ENCODE measurements around the gene EXOC6B. TPM values are rescaled to one million over a fixed set of nuclear protein-coding genes. Genes with fewer than 3 reads are reported as not detected.

The EXOC6B gene
- total RNA-seq, 3 donors from 2014 or later = 32.2 to 49.2 (median 37.0) TPM

GRCh38 chr2:72134408-72134996 is 691.3 kb downstream of the EXOC6B start:
- Histone ChIP-seq H3K27ac (no peak overlapping the region), H3K9me3 (no peaks in the 10 kb centered on the region), H3K27me3 (no peaks in the 10 kb centered on the region), H3K36me3 (no peaks in the 10 kb centered on the region), H3K4me3 (no peak overlapping the region), H3K4me1 (no peaks in the 10 kb centered on the region)
- DNase-seq (ENCODE audit: low spot score in 2 of 2) = no peak
- no peak for TF ChIP-seq CTCF (IDR thresholded peaks at IDR 0.05)
- no peak for TF ChIP-seq POLR2AphosphoS5 (IDR thresholded peaks at IDR 0.05)
- no peak for TF ChIP-seq POLR2A (IDR thresholded peaks at IDR 0.05)
- intact Hi-C loops (cut with DNase I; ENCODE audit: low total_unique reads) = loop anchor here (10.0 kb wide), 1 partner anchor 580 kb away; no protein-coding TSS in a partner anchor

- Histone ChIP-seq H3K36me3 (no peaks in the 10 kb centered on the region), H3K27ac (no peak overlapping the region), H3K4me1 (no peaks in the 10 kb centered on the region), H3K27me3 (no peaks in the 10 kb centered on the region), H3K4me3 (no peak overlapping the region), H3K9me3 (no peaks in the 10 kb centered on the region)
- DNase-seq (ENCODE audit: low spot score in 2 of 2) = peak in 1 of 2 donors; percentile 46
- intact Hi-C loops (cut with DNase I; ENCODE audit: low total_unique reads) = loop anchor here (10.0 kb wide), 1 partner anchor 579 kb away; no protein-coding TSS in a partner anchor
- TF ChIP-seq CTCF (IDR thresholded peaks at IDR 0.05) = no peak
- no peak for TF ChIP-seq POLR2A (IDR thresholded peaks at IDR 0.05)
Observed at GRCh38 chr2:72133721-72134407, 692.0 kb downstream of the EXOC6B start.

GRCh38 chr2:72132981-72133720 is 692.7 kb downstream of the EXOC6B start:
- no peak overlapping the region for H3K27ac ChIP-seq
- intact Hi-C loops (cut with DNase I; ENCODE audit: low total_unique reads) = loop anchor here (10.0 kb wide), 1 partner anchor 578 kb away; no protein-coding TSS in a partner anchor
- DNase-seq (ENCODE audit: low spot score in 2 of 2) = peak in 1 of 2 donors; percentile 34
- no peaks in the 10 kb centered on the region for H3K9me3 ChIP-seq
- H3K27me3 ChIP-seq = no peaks in the 10 kb centered on the region
- TF ChIP-seq POLR2AphosphoS5 (IDR thresholded peaks at IDR 0.05) (no peak), CTCF (IDR thresholded peaks at IDR 0.05) (no peak), POLR2A (IDR thresholded peaks at IDR 0.05) (no peak)
- no peaks in the 10 kb centered on the region for H3K36me3 ChIP-seq
- no peak overlapping the region for H3K4me3 ChIP-seq
- no peaks in the 10 kb centered on the region for H3K4me1 ChIP-seq

- intact Hi-C loops (cut with DNase I; ENCODE audit: low total_unique reads) = loop anchor here (10.0 kb wide), 1 partner anchor 577 kb away; no protein-coding TSS in a partner anchor
- H3K36me3 ChIP-seq = no peaks in the 10 kb centered on the region
- no peak overlapping the region for H3K4me3 ChIP-seq
- H3K9me3 ChIP-seq = no peaks in the 10 kb centered on the region
- H3K4me1 ChIP-seq = no peaks in the 10 kb centered on the region
- TF ChIP-seq CTCF (IDR thresholded peaks at IDR 0.05) (no peak), POLR2AphosphoS5 (IDR thresholded peaks at IDR 0.05) (no peak), POLR2A (IDR thresholded peaks at IDR 0.05) (no peak)
- no peaks in the 10 kb centered on the region for H3K27me3 ChIP-seq
- no peak overlapping the region for H3K27ac ChIP-seq
- peak in 1 of 2 donors; percentile 48 for DNase-seq (ENCODE audit: low spot score in 2 of 2)
Observed at GRCh38 chr2:72131916-72132841, 693.7 kb downstream of the EXOC6B start.
